ENCODE results near the gene TRABD2B.

DNA sequence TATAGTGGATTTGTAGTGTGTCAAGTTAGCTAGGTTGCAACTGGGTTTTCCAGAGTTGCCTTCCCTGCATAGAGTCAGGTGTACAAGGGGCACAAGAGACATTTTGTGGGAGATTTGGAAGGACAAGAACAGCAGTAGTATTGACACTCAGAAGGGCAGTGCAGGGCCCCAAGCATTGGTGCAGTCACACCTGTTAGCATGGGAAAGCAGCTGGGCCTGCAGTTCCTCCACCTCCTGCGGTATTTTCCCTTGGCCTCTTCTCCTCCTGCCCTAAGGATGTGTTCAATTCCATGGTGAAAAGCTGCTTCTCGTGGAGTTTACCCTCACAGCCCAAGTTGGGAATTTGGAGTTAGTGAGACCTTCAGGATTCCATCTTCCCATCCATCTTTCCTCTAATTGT, 47.1 kb upstream of the TRABD2B start:
- TF ChIP-seq POLR2A (IDR thresholded peaks at IDR 0.05; ENCODE audit: low read depth, low read length) (no peak), POLR2AphosphoS5 (IDR thresholded peaks at IDR 0.05; ENCODE audit: insufficient read depth, low read depth, low read length) (no peak), EZH2 (IDR thresholded peaks at IDR 0.05; ENCODE audit: borderline replicate concordance, low read depth, low read length, severe bottlenecking) (no peak)
- TF ChIP-seq, protein P1, sequence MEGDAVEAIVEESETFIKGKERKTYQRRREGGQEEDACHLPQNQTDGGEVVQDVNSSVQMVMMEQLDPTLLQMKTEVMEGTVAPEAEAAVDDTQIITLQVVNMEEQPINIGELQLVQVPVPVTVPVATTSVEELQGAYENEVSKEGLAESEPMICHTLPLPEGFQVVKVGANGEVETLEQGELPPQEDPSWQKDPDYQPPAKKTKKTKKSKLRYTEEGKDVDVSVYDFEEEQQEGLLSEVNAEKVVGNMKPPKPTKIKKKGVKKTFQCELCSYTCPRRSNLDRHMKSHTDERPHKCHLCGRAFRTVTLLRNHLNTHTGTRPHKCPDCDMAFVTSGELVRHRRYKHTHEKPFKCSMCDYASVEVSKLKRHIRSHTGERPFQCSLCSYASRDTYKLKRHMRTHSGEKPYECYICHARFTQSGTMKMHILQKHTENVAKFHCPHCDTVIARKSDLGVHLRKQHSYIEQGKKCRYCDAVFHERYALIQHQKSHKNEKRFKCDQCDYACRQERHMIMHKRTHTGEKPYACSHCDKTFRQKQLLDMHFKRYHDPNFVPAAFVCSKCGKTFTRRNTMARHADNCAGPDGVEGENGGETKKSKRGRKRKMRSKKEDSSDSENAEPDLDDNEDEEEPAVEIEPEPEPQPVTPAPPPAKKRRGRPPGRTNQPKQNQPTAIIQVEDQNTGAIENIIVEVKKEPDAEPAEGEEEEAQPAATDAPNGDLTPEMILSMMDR (IDR thresholded peaks at IDR 0.05; ENCODE audit: extremely low read depth in 1 of 2, insufficient read depth in 1 of 2, low read depth in 1 of 2, low read length in 2 of 2): no peak
